HCT116 (cell line): ENCODE data around the gene SHH. TPM values are rescaled to one million over a fixed set of nuclear protein-coding genes. Genes with fewer than 3 reads are reported as not detected.

Source experiments
- ATAC-seq: fragments of 200-7000 bp; cut with Tn5 transposase; 2 replicates; pipeline ENCODE4 v1.9.1; 2020; ENCODE audit warnings: mild to moderate bottlenecking, moderate library complexity
- BruUV-seq: library from RNA; stranded (reverse); fragments of 400-500 nt; replicated peaks from 2 replicates; lab custom pipeline; 2021; lab: Mats Ljungman, UMichigan
- CTCF ChIA-PET: fragments of 300-600 bp; sonication (Branson Sonifier 250); formaldehyde crosslinking; loops from one replicate; lab custom pipeline; 2021; ENCODE audit warnings: antibody characterized with exemption; lab: Charles Lee
- POLR2A ChIA-PET: fragments of 300-600, 350-600 bp; sonication (Branson Sonifier 250); formaldehyde crosslinking; loops from one replicate; lab custom pipeline; 2021; ENCODE audit warnings: antibody characterized with exemption; lab: Charles Lee
- RAD21 ChIA-PET, 2 experiments: fragments of 300-600 bp; sonication (Branson Sonifier 250); formaldehyde crosslinking; loops; one replicate each; lab custom pipeline; 2023; ENCODE audit warnings: low total read pairs in 2 of 2; ENCODE audit not compliant: uncharacterized antibody in 2 of 2, unreplicated experiment in 2 of 2, low non-redundant PET in 1 of 2; lab: Charles Lee
- DNase-seq: peaks from one replicate; pipeline ENCODE4 v3.0.0-alpha.2; 2010; ENCODE audit warnings: low read depth, low spot score
- H2AFZ ChIP-seq: fragments of 200-600 bp; shearing (Covaris generic), sonication (generic); 2 replicates; pipeline ENCODE4 v1.6.1; 2017; ENCODE audit warnings: low read depth, mixed run types, mixed read lengths, antibody characterized with exemption, low read length; ENCODE audit not compliant: poor library complexity, severe bottlenecking
- H3K27ac ChIP-seq: 2 replicates; pipeline ENCODE4 v1.5.1; 2012; ENCODE audit warnings: low read depth, low read length
- H3K27me3 ChIP-seq: fragments of 200-600 bp; sonication (generic); 2 replicates; pipeline ENCODE4 v1.6.1; 2016; ENCODE audit warnings: mixed run types, low read length, mixed read lengths; ENCODE audit not compliant: insufficient read depth
- H3K36me3 ChIP-seq, 2 experiments: fragments of 200-500 bp in 1 of 2; fragments of 200-600 bp in 1 of 2; sonication (Bioruptor generic) in 1 of 2; sonication (generic) in 1 of 2; 2 replicates each; pipeline versions ENCODE4 v1.5.1 to v1.6.1; 2014 to 2016; ENCODE audit warnings: low read length in 2 of 2, inconsistent platforms in 1 of 2, mixed read lengths in 1 of 2, mixed run types in 1 of 2; ENCODE audit not compliant: insufficient read depth in 2 of 2, control insufficient read depth in 1 of 2
- H3K4me1 ChIP-seq, 2 experiments: fragments of 200-600 bp in 1 of 2; sonication (generic) in 1 of 2; 2 replicates each; pipeline versions ENCODE4 v1.5.1 to v1.6.1; 2012 to 2017; ENCODE audit warnings: low read length in 2 of 2, inconsistent platforms in 1 of 2, mild to moderate bottlenecking in 1 of 2, mixed read lengths in 1 of 2, mixed run types in 1 of 2, moderate library complexity in 1 of 2; ENCODE audit not compliant: insufficient read depth in 2 of 2, control insufficient read depth in 1 of 2
- H3K4me2 ChIP-seq: fragments of 200-600 bp; sonication (generic); 2 replicates; pipeline ENCODE4 v1.6.1; 2017; ENCODE audit warnings: mixed run types, low read length, mixed read lengths
- H3K4me3 ChIP-seq, 2 experiments: fragments of 200-600 bp in 1 of 2; sonication (generic) in 1 of 2; replicated peaks in 1 of 2; 2 replicates each; pipeline ENCODE4 v1.5.1; 2011 to 2016; ENCODE audit warnings: low read length in 2 of 2, control low read depth in 1 of 2, low read depth in 1 of 2, mild to moderate bottlenecking in 1 of 2, mixed read lengths in 1 of 2, mixed run types in 1 of 2
- H3K79me2 ChIP-seq: fragments of 200-600 bp; sonication (generic); 2 replicates; pipeline ENCODE4 v1.6.1; 2017; ENCODE audit warnings: mild to moderate bottlenecking, mixed run types, low read length, moderate library complexity, mixed read lengths; ENCODE audit not compliant: insufficient read depth
- H3K9ac ChIP-seq: fragments of 200-600 bp; sonication (generic); 2 replicates; pipeline ENCODE4 v1.6.1; 2016; ENCODE audit warnings: low read length, mixed read lengths
- H3K9me2 ChIP-seq: fragments of 200-600 bp; sonication (generic), shearing (Covaris generic); 2 replicates; pipeline ENCODE4 v1.6.1; 2017; ENCODE audit warnings: mixed run types, mild to moderate bottlenecking, moderate library complexity; ENCODE audit not compliant: insufficient read depth
- H3K9me3 ChIP-seq, 2 experiments: fragments of 200-500 bp in 1 of 2; fragments of 200-600 bp in 1 of 2; sonication (Bioruptor generic) in 1 of 2; sonication (generic) in 1 of 2; 2 replicates each; pipeline ENCODE4 v1.6.1; 2014 to 2017; ENCODE audit warnings: low read length in 2 of 2, mixed read lengths in 2 of 2, inconsistent platforms in 1 of 2, low read depth in 1 of 2, mild to moderate bottlenecking in 1 of 2, mixed run types in 1 of 2, moderate library complexity in 1 of 2; ENCODE audit not compliant: control insufficient read depth in 1 of 2, insufficient read depth in 1 of 2
- H4K20me1 ChIP-seq: fragments of 200-600 bp; sonication (generic), shearing (Covaris generic); 2 replicates; pipeline ENCODE4 v1.6.1; 2017; ENCODE audit warnings: mixed run types, mild to moderate bottlenecking, moderate library complexity; ENCODE audit not compliant: insufficient read depth
- ATF3 ChIP-seq: IDR thresholded peaks from 2 replicates; pipeline ENCODE4 v1.6.1; 2012
- CBX3 ChIP-seq: IDR thresholded peaks from 2 replicates; pipeline ENCODE4 v1.6.1; 2012; ENCODE audit warnings: low read depth
- EGR1 ChIP-seq: IDR thresholded peaks from 2 replicates; pipeline ENCODE4 v1.6.1; 2012; ENCODE audit warnings: low read depth
- JUND ChIP-seq: IDR thresholded peaks from 2 replicates; pipeline ENCODE4 v1.6.1; 2012
- POLR2A ChIP-seq: IDR thresholded peaks from 2 replicates; pipeline ENCODE4 v1.7.0; 2011; ENCODE audit warnings: borderline replicate concordance; ENCODE audit not compliant: insufficient read depth, insufficient read length; ENCODE audit errors: extremely low read depth
- RAD21 ChIP-seq: IDR thresholded peaks from 2 replicates; pipeline ENCODE4 v1.6.1; 2012; ENCODE audit warnings: low read depth, mild to moderate bottlenecking
- REST ChIP-seq: IDR thresholded peaks from 2 replicates; pipeline ENCODE4 v1.6.1; 2012; ENCODE audit warnings: low read depth
- SP1 ChIP-seq: IDR thresholded peaks from 2 replicates; pipeline ENCODE4 v1.6.1; 2012; ENCODE audit warnings: low read depth
- SRF ChIP-seq: IDR thresholded peaks from 2 replicates; pipeline ENCODE4 v1.6.1; 2012; ENCODE audit warnings: low read depth
- TCF7L2 ChIP-seq: IDR thresholded peaks from 2 replicates; pipeline ENCODE4 v1.7.0; 2011; ENCODE audit warnings: borderline replicate concordance, inconsistent platforms; ENCODE audit not compliant: insufficient read depth, insufficient read length; ENCODE audit errors: extremely low read depth
- ZBTB33 ChIP-seq: IDR thresholded peaks from 2 replicates; pipeline ENCODE4 v1.6.1; 2011; ENCODE audit warnings: mild to moderate bottlenecking, low read length, moderate library complexity; ENCODE audit not compliant: insufficient replicate concordance; ENCODE audit errors: extremely low read depth
- ZFX ChIP-seq: fragments of 450-650 bp; IDR thresholded peaks from 2 replicates; pipeline ENCODE4 v1.6.1; 2017
- ZNF274 ChIP-seq: fragments of 200-500 bp; sonication (Bioruptor generic); IDR thresholded peaks from 2 replicates; pipeline ENCODE4 v1.6.1; 2014; ENCODE audit warnings: mild to moderate bottlenecking, low read depth, low read length, inconsistent platforms
- intact Hi-C: fragments of 100-400 bp; cut with micrococcal nuclease; formaldehyde crosslinking; loops from 2 replicates; pipeline ENCODE4 v1.10.0; 2022
- total RNA-seq: library from RNA; stranded (reverse); gene quantifications from one replicate; pipeline ENCODE4 v1.2.1, GENCODE V29; 2021; ENCODE audit not compliant: unreplicated experiment

The SHH gene
- total RNA-seq, 1 experiment from 2014 or later = 0.32 TPM

- TF ChIP-seq REST (no peak), ZBTB33 (no peak), SRF (no peak), CBX3 (no peak), ZNF274 (no peak), TCF7L2 (no peak), JUND (no peak), SP1 (no peak), ATF3 (no peak), POLR2A (no peak)
Observed at GRCh38 chr7:155819186-155819585, 6.9 kb upstream of the SHH start (continued).

GRCh38 chr7:155818820-155819168 is 6.5 kb upstream of the SHH start:
- Histone ChIP-seq H3K36me3 (no peaks in the 10 kb centered on the region), H3K9ac (no peak overlapping the region), H3K9me2 (no peaks in the 10 kb centered on the region), H4K20me1 (no peaks in the 10 kb centered on the region), H3K27ac (no peak overlapping the region), H3K9me3 (no peaks in the 10 kb centered on the region), H3K27me3 (no peaks in the 10 kb centered on the region), H3K4me3 (no peak overlapping the region), H3K79me2 (no peaks in the 10 kb centered on the region), H2AFZ (no peak overlapping the region), H3K4me1 (peaks cover 0 to 6% of the 10 kb centered on the region in 2 experiments; a peak in 2 of 4 replicates), H3K4me2 (no peak overlapping the region)
- ChIA-PET RAD21 (no interaction called here), POLR2A (no interaction called here), CTCF (no interaction called here)
- DNase-seq (no peak), ATAC-seq (no peak)
- BruUV-seq = no TSS peak
- TF ChIP-seq REST (no peak), ATF3 (no peak), RAD21 (peak; percentile 55), EGR1 (no peak), ZFX (no peak)
- intact Hi-C loops = loop anchor here (5.0 kb wide), 1 partner anchor 144 kb away; no protein-coding TSS in a partner anchor
